Stimulated activated CD8-positive, alpha-beta memory T cell treated with anti-CD3 and anti-CD28 coated beads, Interleukin-12 subunit alpha, Interleukin-12 subunit beta, amount 100 ng/mL, for 24 hours (primary cell): ENCODE measurements around the gene RNF207.
A peak's percentile ranks its signal among the peaks of the same experiment; 100 is the strongest.

Experiments
- DNase-seq: peaks from one replicate; pipeline ENCODE4 v3.0.0-alpha.2; 2020; ENCODE audit errors: extremely low read depth

RNF207 gene

GRCh38 chr1:6205849-6206519 lies at the start of gene RNF207:
TSS of gene RNF207 (plus strand) at chr1:6206119. CDS start at chr1:6206536, 417 bp downstream.
- DNase-seq: peak; percentile 47

GRCh38 chr1:6157132-6157527 lies 48.8 kb upstream of the RNF207 start:
- DNase-seq: no peak

GRCh38 chr1:6157528-6158174 lies 48.3 kb upstream of the RNF207 start:
- no peak for DNase-seq

- DNase-seq: no peak
Observed at GRCh38 chr1:6158181-6158580, 47.7 kb upstream of the RNF207 start.

GRCh38 chr1:6162341-6162740 lies 43.6 kb upstream of the RNF207 start:
- DNase-seq: no peak

GRCh38 chr1:6162773-6163172 lies 43.1 kb upstream of the RNF207 start:
- no peak for DNase-seq

GRCh38 chr1:6163191-6163972 lies 42.5 kb upstream of the RNF207 start:
- DNase-seq: no peak

GRCh38 chr1:6163973-6164617 lies 41.8 kb upstream of the RNF207 start:
- no peak for DNase-seq

GRCh38 chr1:6165027-6165426 lies 40.9 kb upstream of the RNF207 start:
- DNase-seq: no peak

GRCh38 chr1:6165441-6165985 lies 40.4 kb upstream of the RNF207 start:
- no peak for DNase-seq

GRCh38 chr1:6166221-6166620 lies 39.7 kb upstream of the RNF207 start:
- DNase-seq: no peak

GRCh38 chr1:6166655-6167390 lies 39.1 kb upstream of the RNF207 start:
- DNase-seq: no peak

- no peak for DNase-seq
Observed at GRCh38 chr1:6167391-6168303, 38.3 kb upstream of the RNF207 start.

GRCh38 chr1:6168947-6169586 lies 36.9 kb upstream of the RNF207 start:
- DNase-seq: no peak

- DNase-seq: no peak
Observed at GRCh38 chr1:6170116-6170741, 35.7 kb upstream of the RNF207 start.

- DNase-seq: no peak
Observed at GRCh38 chr1:6170742-6171201, 35.1 kb upstream of the RNF207 start.

- DNase-seq: no peak
Observed at GRCh38 chr1:6171548-6172124, 34.3 kb upstream of the RNF207 start.

- no peak for DNase-seq
Observed at GRCh38 chr1:6172549-6172948, 33.4 kb upstream of the RNF207 start.
